Esophagus mucosa (tissue), 1 donor: ENCODE data around the gene DPH1. TPM values are rescaled to one million over a fixed set of nuclear protein-coding genes. Genes with fewer than 3 reads are reported as not detected.

Source experiments
- ATAC-seq: fragments of 200-7000 bp; cut with Tn5 transposase; one replicate; pipeline ENCODE4 v1.9.1; 2020
- total RNA-seq: library from RNA; stranded (reverse); gene quantifications from one replicate; pipeline ENCODE4 v1.2.4, GENCODE V29; 2023
- donor health status: DM: yes; HTN: yes; CAD: no.

Gene DPH1
- total RNA-seq, 1 donor from 2014 or later = 29.1 TPM

DNA sequence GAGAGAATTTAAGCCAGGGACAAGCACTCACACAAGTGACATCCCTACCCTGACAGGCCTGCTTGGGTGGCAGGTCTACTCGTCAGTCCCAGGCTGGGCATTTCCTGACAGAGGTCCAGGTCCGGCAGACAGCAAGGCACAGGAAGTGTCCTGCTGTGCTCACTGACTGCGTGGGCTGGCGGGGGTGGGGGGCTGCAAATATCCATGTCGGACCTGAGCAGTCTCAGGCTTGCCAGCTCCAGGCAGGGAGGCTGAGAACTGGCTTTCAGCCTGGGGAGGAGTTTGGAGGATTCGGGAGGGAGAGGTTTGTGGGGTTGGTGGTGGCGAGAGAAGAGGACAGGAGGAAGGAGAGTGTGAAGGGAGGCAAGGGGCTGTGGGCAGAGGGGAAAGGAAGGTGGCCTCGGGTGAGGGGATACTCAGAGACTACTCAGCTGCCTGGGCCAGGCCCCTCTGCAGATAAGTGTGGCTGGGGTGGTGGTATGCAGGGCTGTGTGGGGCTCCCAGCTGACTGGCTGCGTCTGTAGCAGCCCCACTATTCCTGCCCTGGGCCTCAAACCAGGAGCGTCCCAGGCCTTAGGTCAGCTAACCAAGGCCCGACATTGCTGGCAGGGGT lies 32.7 kb downstream of the DPH1 start:
- ATAC-seq = no peak

DNA sequence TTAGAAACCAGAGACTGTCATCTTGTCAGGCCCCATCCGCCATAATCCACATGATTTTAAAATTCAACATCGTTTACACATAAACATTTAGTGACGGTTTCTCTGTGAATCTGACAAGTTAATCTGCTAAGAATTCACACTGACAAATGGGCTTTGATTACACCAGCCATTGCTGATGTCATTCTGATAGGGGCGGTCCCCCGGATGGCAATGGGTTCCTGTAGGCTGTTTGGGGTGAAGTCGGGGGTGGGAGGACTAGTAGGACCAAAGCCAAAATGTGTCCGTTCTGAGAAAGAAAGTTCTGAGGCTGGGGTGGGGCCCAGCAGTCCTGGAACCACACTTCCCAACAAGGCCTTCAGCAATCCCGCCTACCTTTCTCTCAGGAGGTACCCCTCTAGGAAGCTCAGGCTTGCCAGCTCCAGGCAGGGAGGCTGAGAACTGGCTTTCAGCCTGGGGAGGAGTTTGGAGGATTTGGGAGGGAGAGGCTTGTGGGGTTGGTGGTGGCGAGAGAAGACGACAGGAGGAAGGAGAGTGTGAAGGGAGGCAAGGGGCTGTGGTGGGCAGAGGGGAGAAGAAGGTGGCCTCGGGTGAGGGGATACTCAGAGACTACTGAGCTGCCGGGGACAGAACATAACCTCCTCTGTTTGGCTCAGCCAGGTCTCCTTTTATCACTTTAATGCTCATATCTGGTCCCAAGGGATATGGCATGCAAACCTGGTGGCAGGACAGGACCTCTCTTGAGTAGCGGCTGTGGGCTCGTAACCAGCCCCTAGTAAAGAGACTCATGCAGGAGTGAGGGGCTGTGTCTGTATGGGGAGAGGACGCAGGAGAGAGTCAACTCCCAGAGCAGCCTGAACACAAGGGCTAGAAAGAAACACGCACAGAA lies 33.6 kb downstream of the DPH1 start:
- no peak for ATAC-seq

DNA sequence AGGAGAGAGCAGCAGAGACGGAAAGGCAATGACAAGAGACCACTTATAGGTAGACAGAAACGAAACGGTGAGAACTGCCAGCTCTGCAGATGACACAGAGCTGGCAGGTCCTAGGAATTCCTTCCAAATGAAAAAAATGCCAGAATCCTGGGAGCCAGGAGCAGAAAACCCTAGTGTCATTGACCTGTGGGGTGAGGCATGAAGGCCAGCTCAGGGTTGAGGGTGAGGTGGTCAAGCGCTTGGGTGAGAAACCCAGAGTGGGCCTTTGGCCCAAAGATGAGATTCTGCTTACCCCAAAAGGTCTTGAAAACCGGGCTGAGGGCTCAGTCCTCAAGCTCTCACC lies 34.2 kb downstream of the DPH1 start:
- no peak for ATAC-seq

DNA sequence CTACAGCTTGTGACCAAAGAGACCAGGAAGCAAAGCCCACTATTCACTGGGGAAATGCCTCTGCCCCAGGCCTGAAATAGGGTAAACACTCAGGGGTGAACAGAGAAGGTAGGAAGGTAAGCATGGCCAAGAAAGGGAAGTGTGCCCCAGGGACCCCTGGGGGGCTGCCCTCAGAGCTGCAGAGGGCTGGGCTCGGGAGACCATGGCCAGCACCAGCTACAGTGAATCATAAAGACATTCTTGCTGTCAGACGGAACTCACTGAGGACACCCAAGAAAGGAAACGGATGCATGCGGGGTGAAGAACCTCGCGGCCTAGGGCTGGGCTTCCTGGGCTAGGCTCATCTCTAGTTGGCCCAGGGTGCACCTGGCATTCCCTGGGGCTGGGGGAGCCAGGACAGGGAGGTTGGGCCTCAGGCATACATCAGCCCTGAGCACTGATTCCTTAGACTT lies 34.6 kb downstream of the DPH1 start:
- no peak for ATAC-seq

DNA sequence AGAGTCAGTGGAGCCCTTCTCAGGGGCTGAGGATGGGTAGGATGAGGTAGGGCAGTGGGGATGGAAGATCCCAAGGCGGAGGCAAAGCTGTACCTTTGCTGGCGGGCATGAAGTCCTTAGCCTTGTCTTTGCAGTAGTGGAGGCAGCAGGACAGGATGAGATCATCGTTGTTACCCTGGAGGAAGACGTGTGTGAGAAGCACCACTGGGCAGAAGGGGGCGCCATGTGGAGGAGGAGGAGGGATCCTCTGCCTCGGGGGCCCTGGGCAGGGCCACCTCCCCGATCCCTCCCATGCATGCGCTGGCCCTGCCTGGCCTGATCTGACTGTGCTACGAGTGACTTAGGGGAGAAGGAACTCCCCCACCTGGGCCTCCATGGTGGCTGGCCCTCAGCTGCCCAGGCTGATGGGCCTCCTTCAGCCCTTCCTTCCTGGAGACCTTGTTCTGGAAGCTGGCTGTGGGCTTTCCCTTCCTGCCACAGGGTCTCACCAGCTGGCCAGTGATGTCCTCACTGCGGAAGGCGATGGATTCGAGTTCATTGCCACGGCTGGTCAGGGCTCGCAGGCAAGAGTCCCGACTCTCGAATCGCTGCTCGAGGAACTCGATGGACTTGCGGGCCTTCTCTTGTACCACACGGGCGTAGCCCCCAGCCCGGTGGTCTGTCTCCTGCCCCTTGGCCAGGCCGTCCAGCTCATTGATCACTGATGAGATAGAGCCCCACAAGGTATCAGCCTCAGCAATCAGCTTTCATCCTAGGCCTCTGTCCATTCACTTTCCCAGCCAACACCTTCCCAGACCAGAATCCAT lies 35.2 kb downstream of the DPH1 start:
- ATAC-seq = peak; percentile 39

DNA sequence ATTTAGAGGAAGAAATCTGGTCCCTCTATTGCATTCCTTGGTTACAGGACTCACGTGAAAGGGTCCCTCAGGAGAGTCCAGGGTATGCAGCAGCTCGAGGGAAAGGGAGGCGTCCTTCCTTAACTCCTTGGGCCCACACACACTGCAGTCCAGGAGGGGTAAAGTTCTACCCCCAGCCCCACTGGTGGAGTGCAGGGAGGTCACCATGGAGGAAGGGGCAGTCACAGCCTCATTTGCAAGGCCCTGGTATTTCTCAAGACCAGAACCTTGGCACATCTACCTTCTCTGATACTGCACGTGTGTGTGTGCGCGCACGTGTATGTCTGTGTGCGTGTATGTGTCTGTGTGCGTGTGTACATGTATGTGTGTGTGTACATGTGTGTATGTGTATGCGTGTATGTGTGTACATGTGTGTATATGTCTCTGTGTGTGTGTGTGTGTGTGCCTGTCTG lies 36.0 kb downstream of the DPH1 start:
- no peak for ATAC-seq

DNA sequence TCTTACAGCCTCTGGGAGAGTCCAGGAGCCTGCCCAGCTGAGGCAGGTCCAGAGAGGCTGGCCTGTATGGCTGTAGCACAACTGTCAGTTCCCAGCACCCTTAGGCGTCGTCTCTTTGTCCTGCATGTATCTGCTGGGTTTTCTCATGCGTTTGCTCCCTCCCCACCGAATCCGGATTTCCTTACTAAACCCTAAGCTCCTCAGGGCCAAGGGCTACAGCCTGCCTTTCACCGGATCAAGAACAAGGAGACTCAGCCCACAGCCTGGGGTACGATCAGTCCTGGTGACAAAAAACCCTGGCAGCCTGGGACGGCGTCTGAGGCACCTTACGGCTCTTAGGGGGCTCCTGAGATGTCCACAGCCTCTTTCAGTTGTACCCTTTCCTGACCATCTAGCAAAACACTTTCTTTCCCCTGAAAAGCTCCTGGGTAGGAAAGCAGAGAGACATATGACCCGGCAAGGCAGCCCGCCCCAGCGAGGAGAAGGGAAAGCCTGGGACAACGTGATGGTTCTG lies 37.2 kb downstream of the DPH1 start:
- ATAC-seq = no peak

DNA sequence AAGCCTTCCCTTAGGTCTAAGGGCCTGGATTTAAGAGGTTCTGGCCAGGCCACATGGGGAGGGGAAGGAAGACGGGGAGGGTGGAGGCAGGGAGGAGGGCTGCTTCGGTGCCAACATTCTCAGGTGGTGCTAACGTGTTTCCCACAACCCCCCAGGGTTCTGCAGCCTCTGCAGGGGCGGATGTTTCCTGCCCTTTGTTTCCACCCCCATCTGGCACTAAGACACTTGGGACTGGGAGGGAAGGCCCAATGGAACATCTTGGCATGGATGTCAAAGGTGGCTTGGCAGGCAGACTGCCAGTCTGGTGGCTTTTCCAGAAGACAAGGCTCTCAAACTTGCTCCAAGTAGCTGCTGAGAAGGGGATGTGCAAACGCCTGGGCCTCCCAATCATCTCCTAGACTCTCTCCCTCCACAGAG lies 37.7 kb downstream of the DPH1 start:
- ATAC-seq = no peak

DNA sequence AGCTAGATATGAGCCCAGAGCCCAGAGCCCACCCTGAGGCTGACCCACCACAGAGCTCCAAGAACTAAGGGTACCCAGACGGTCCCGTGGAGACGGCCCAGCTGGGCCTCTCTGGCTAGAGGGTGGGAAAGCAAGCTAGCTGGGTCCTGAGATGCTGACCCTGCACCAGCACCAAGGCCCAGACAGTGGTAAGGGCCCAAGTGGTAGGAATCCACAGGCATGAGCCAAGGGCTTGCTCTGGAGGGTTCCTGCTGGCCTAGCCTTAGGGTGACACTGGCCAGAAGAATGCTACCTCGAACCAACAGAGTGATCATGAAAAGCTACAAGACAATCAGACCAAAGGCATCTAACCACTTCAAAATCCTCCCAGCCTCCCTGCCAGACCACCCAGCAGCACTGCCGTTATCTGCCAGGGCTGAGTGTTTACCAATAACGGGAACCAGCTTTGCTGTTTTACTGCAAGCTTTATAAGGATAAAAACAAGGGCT lies 38.1 kb downstream of the DPH1 start:
- no peak for ATAC-seq

DNA sequence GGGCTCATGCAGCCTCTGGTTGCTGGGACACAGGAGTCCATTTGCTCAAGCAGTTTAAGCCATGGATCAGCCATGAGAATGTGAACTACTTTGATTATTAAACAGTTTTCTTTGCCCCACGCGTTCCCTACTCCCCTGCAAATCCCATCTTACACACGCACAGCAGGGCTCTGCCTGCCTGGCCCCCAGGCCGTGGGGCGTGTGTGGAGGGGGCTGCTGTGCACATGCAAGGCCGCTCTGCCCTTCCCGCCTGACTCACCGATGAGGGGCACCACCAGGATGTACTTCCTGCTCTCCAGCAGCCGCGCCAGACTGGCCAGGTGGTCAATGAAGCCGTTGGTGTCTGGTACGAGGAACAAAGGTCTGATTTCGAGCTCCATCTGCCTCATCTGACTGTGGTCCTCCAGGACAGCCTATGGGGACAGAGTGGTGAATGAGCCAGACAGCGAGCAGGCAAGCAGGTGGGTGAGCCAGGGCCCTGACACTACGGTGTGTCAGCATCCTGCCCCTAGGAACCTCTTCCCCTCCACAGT lies 38.6 kb downstream of the DPH1 start:
- ATAC-seq = no peak

DNA sequence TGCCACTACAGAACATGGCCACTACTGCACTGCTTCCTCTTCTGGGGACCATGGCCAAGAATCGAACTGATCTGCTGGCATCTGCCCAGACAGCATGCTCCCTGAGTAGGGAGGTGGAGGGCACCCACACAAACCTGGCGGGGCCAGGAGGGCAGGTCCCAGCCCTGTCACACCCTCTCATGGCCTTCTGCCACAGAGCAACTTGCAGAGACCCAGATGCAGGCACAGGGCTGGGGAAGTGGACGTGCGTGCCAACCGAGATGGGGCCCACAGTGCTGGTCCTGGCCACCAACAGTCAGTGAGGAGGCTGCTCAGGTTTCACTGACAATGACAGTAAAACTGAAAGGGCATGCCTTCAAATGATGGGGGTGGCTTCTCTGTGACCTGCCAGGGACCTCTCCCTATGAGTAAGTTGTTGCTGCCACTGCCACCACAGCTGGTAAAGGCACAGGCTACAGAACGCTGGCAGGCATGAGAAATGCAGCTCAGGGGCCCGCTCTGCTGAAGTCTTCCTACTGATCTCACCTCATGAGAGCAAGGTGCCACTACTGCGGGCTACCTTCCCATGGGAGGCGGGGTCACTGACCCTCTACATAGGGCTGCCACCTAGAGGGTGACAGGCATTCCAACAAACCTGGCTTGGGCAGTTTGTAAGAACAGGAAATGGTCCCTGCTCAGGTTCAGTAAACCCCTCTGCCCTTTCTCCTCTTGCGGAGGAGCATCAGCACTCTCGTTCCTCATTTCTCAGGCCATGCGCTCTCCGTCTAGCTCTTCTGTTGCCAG lies 40.5 kb downstream of the DPH1 start:
- ATAC-seq = no peak

DNA sequence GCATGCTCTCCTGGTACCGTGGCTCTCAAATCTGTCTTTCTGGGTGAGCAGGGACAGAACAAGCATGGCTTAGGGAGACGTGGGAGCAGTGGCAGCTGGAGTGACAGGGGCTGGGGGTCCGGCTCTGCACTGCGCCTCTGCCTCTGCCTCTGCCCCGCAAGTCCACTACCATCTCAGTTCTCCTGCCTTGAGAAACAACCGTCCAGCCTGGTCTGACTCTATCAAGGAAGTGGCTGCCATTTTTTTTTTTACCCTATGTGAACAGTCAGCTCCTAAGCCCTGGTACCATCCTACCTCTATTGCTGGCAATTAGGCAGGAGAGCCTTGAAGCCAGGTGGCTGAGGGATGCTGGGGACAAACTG lies 41.1 kb downstream of the DPH1 start:
- no peak for ATAC-seq

DNA sequence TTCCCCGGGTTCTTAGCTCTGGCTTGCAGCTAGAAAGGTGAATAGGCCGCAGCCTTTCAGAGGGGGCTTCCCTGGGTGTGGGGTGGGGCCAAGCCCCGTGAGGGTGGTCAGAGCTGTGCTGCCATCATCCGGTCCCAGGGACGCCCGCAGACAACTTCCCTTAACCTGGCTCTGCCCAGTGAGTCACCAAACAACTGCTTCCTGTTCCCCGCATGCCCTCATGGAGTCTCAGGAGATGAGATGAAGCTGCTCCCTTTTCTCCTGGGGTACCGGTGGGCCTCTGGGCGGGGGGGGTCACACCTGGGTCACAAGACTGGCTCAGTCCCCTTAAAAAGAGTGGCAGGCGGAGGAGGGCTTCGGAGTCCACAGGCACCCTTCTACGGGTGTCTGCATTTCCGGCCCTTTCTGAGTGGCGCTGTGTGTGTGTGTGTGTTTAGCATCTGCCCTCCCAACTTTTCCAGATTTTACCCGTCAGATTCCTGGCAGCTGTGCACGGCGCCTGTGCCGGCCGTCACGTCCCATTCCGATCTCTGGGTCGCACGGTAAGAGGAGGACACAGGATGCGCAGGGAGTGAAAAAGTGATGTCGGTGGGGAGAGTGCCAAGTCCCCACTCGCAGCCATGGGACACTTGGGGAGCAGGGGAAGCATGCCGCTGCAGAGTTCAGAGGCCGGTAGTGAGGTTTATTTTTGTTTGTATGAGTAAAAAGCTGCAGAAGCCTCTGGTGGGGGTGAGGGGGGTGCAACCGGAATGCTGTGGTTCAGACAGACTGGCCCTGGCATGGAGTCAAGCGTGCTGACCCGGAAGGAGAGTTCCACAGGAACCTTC lies 41.7 kb downstream of the DPH1 start:
- ATAC-seq = peak; percentile 51

DNA sequence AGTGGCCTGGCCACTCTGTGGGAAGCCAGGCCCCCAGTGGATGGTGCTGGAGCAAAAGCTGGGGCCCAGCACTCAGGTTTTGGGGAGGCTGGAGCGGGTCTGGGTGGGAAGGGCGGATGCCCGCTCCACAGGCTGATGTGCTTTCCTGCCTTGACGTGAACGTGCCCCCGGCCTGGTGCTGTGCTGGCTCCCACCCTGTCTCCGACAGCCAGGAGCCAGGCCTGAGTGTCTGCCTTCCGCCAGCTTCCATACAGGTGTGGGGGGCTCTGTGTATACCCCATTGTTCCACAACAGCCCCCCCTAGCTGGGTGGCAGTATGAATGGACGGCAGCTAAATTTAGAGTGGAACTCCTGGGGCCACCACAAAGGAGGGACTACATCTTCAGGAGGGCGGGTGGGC lies 45.0 kb downstream of the DPH1 start:
- no peak for ATAC-seq

DNA sequence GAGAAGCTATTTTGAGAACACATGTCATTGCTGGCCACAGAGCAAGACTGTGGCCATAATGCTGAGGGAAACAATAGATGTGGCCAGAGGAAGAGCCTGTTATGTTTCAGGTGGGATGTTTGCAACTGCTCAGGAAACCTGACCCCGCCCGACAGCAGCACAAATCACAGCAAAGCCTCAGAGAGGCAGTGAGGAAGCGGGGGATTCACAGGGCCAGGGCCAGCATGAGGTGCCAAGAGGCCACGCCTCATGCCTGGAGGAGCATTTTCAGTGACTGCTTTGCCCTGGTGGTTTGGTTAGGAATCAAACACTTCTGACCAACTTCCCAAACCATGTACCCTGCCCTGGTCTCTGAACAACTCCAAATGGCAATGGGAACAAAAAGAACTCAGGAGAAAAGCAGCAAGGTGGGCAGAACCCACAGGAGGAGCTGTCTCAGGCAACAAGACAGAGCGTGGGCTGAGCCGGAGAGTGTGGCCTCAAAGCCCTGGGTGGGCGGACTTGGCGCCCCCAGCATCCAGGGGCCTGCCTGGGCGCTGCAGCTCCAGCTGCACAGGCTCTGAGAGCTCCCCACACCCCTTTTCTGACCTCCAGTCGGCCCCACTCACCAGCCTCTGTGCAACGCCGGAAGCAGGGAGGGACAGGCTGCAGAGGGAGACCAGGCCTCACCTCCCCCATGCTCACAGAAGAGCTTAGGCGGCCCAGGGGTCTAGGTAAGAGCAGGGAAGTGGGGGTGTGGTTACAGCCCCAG lies 45.6 kb downstream of the DPH1 start:
- peak; percentile 53 for ATAC-seq

DNA sequence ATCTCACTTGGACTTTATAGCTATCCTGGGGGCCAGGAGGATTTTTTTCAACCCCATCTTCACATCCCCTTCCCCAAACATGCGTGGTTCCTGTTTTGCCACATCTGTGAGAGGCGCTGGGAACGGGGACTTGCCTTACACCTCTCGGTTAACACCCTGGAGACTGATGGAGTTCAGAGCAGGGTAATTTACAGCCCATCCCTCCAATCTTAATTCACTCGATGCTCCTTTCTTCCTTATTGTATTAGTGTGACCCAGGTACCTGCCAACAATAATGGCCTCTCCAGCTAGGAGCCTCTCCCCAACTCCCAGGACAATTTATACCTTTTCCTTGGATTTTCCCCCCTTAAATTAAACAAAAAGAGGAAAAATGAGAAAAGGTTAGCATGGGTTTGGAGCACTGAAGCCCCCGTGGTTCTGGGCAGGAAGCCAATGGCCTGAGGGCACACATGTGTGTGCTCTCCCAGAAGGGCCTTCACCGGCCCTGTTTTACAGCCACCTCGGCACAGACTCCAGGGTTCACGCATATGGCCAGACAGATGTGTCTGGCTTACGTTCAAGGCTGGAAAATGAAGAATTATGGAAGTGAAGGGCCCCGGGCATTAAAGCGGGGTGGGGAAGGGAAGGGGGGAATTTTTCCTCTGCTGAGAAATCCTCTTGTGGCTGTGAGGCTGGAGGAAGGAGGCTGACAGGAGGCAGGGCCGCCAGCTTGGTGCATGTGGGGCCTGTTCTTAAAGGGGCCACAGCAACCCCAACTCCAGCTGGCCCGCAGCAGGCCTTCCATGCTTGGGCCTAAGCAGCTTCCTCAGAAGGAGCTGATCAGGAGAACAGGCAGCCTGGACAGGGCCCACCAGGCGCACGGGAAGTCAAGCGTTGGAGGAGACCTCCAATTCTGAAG lies 46.4 kb downstream of the DPH1 start:
- no peak for ATAC-seq

DNA sequence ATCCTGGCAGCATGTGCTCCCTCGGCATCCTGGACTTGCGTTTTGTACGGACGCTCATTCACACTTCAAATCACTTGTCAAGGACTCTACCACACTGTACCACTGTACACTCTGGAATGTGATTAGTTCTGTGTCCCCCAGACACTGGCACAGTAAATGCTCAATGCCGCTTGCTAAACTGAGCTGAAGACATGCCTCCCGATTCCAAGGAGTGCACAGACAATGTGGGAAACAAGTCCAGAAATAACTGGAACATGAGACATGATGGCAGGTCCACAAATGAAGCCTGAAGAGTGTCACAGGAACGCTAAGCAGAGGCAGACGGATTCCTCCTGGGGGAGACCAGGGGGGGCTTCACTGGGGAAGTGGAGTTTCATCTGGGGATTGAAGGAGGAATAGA lies 47.1 kb downstream of the DPH1 start:
- ATAC-seq = no peak

DNA sequence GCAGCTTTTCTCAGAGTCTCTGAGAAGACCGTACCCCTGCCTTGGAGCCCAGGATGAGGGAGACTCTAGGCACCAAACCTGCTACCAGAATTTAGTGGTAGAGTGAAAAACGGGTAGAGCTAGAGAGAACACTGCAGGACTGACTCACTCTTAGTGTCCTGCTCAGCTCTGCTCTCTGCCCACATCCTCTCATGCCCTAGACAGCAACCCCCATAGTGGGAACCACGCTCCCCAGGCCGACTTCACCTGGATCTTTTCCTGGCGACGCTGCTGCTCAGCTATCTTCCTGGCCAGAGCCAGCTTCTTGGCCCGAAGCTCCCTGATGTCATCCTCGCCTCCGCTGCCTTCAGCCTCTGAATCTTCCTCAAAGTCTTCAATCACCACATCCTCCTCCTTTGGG lies 51.6 kb downstream of the DPH1 start:
- no peak for ATAC-seq
